GM12878 (cell line): ENCODE data around the gene SCN7A. TPM values are rescaled to one million over a fixed set of nuclear protein-coding genes. Genes with fewer than 3 reads are reported as not detected.
A peak's percentile ranks its signal among the peaks of the same experiment; 100 is the strongest.

ENCODE experiments used
- ATAC-seq: fragments of 200-7000 bp; cut with Tn5 transposase; 3 replicates; pipeline ENCODE4 v1.9.1; 2020; ENCODE audit warnings: mild to moderate bottlenecking, moderate library complexity
- BruUV-seq: library from RNA; stranded (reverse); fragments of 400-500 nt; replicated peaks from 2 replicates; lab custom pipeline; 2021; lab: Mats Ljungman, UMichigan
- CTCF ChIA-PET: fragments of 300-600 bp; sonication (Branson Sonifier 250); formaldehyde crosslinking; extraction: SDS; loops from one replicate; lab custom pipeline; 2021; ENCODE audit warnings: inconsistent platforms; lab: Yijun Ruan, JAX
- POLR2A ChIA-PET: fragments of 350-600 bp; formaldehyde crosslinking; extraction: SDS; loops from one replicate; lab custom pipeline; 2021; ENCODE audit warnings: inconsistent platforms; lab: Charles Lee
- RAD21 ChIA-PET: fragments of 300-600 bp; sonication (Branson Sonifier 250); formaldehyde crosslinking; loops from one replicate; lab custom pipeline; 2023; ENCODE audit warnings: antibody characterized with exemption; ENCODE audit not compliant: unreplicated experiment; lab: Charles Lee
- SMC1A ChIA-PET: fragments of 300-600 bp; sonication (Branson Sonifier 250); formaldehyde crosslinking; loops from one replicate; lab custom pipeline; 2023; ENCODE audit not compliant: unreplicated experiment, uncharacterized antibody; lab: Charles Lee
- DNase-seq: peaks from one replicate; pipeline ENCODE4 v3.0.0-alpha.2; 2011; ENCODE audit warnings: low read depth, low spot score
- FAIRE-seq: peaks from 3 replicates; lab custom pipeline; 2011; peaks lifted over from hg19 to GRCh38; lab: Jason Lieb, UNC
- H2AFZ ChIP-seq: 2 replicates; pipeline ENCODE4 v1.6.0; 2011; ENCODE audit warnings: low read depth, low read length, control low read depth; ENCODE audit not compliant: control insufficient read depth
- H3K27ac ChIP-seq: 2 replicates; pipeline ENCODE4 v1.5.1; 2011; ENCODE audit warnings: control low read depth; ENCODE audit not compliant: control insufficient read depth, insufficient read depth
- H3K27me3 ChIP-seq, 2 experiments: replicated peaks in 1 of 2; 2 replicates each; pipeline versions ENCODE4 v1.6.0 to v1.6.1; 2011; ENCODE audit warnings: low read length in 1 of 2; ENCODE audit not compliant: control insufficient read depth in 2 of 2, insufficient read depth in 2 of 2
- H3K36me3 ChIP-seq, 2 experiments: 2 replicates each; pipeline ENCODE4 v1.5.1; 2011; ENCODE audit warnings: low read length in 1 of 2; ENCODE audit not compliant: control insufficient read depth in 2 of 2, insufficient read depth in 2 of 2
- H3K4me1 ChIP-seq: 2 replicates; pipeline ENCODE4 v1.6.1; 2011; ENCODE audit warnings: mild to moderate bottlenecking, low read length, moderate library complexity, mixed read lengths; ENCODE audit not compliant: control insufficient read depth, insufficient read depth
- H3K4me2 ChIP-seq: 2 replicates; pipeline ENCODE4 v1.6.0; 2011; ENCODE audit warnings: control low read depth; ENCODE audit not compliant: control insufficient read depth, insufficient read depth
- H3K4me3 ChIP-seq: fragments of 200-600 bp; sonication (generic); 2 replicates; pipeline ENCODE4 v1.5.1; 2016
- H3K79me2 ChIP-seq: 2 replicates; pipeline ENCODE4 v1.6.0; 2011; ENCODE audit warnings: low read length; ENCODE audit not compliant: control insufficient read depth, insufficient read depth
- H3K9ac ChIP-seq: 2 replicates; pipeline ENCODE4 v1.8.0; 2011; ENCODE audit warnings: low read length, control low read depth, mixed read lengths; ENCODE audit not compliant: control insufficient read depth, insufficient read depth
- H3K9me3 ChIP-seq: replicated peaks from 3 replicates; pipeline ENCODE4 v1.5.1; 2011; ENCODE audit warnings: mild to moderate bottlenecking, low read length; ENCODE audit not compliant: control insufficient read depth, insufficient read depth
- H4K20me1 ChIP-seq: 2 replicates; pipeline ENCODE4 v1.6.0; 2011; ENCODE audit not compliant: control insufficient read depth, insufficient read depth
- ATF3 ChIP-seq: IDR thresholded peaks from 2 replicates; pipeline ENCODE4 v1.6.1; 2011; ENCODE audit warnings: low read depth, mild to moderate bottlenecking, low read length, moderate library complexity, borderline replicate concordance; ENCODE audit errors: extremely low read depth
- BCL11A ChIP-seq: IDR thresholded peaks from 2 replicates; pipeline ENCODE4 v1.6.1; 2011; ENCODE audit warnings: low read depth, low read length
- CBX3 ChIP-seq: fragments of 200-600 bp; sonication (generic); IDR thresholded peaks from 2 replicates; pipeline ENCODE4 v1.6.1; 2016; ENCODE audit warnings: low read depth, borderline replicate concordance
- E2F4 ChIP-seq: IDR thresholded peaks from 2 replicates; pipeline ENCODE4 v1.6.1; 2012; ENCODE audit warnings: low read depth, low read length, improper control_type of control experiment
- FOXK2 ChIP-seq: fragments of 450-650 bp; IDR thresholded peaks from 2 replicates; pipeline ENCODE4 v1.6.1; 2017; ENCODE audit warnings: mild to moderate bottlenecking, moderate library complexity
- KDM1A ChIP-seq: fragments of 200-600 bp; sonication (generic); IDR thresholded peaks from 2 replicates; pipeline ENCODE4 v1.6.1; 2016; ENCODE audit warnings: borderline replicate concordance
- MEF2A ChIP-seq: IDR thresholded peaks from 2 replicates; pipeline ENCODE4 v1.6.1; 2011; ENCODE audit warnings: low read depth, mild to moderate bottlenecking, low read length, moderate library complexity; ENCODE audit not compliant: insufficient read depth
- MYB ChIP-seq: fragments of 150-350 bp; IDR thresholded peaks from 2 replicates; pipeline ENCODE4 v1.6.1; 2014; ENCODE audit warnings: mild to moderate bottlenecking, low read depth, low read length, borderline replicate concordance
- SMAD1 ChIP-seq: fragments of 450-650 bp; IDR thresholded peaks from 2 replicates; pipeline ENCODE4 v1.6.1; 2018; ENCODE audit warnings: mild to moderate bottlenecking, low read depth; ENCODE audit not compliant: partially characterized antibody
- SPI1 ChIP-seq: IDR thresholded peaks from 2 replicates; pipeline ENCODE4 v1.6.1; 2011; ENCODE audit warnings: low read depth, mild to moderate bottlenecking, low read length, moderate library complexity, borderline replicate concordance; ENCODE audit not compliant: insufficient read depth
- SREBF2 ChIP-seq: IDR thresholded peaks from 2 replicates; pipeline ENCODE4 v1.6.1; 2012; ENCODE audit warnings: mild to moderate bottlenecking, low read length
- SUPT20H ChIP-seq: IDR thresholded peaks from 2 replicates; pipeline ENCODE4 v1.6.1; 2011; ENCODE audit warnings: low read depth, mild to moderate bottlenecking, low read length, moderate library complexity, borderline replicate concordance; ENCODE audit not compliant: control insufficient read depth
- TAF1 ChIP-seq: IDR thresholded peaks from 2 replicates; pipeline ENCODE4 v1.6.1; 2011; ENCODE audit warnings: mild to moderate bottlenecking, low read depth, low read length, borderline replicate concordance
- TCF12 ChIP-seq: IDR thresholded peaks from 2 replicates; pipeline ENCODE4 v1.6.1; 2011; ENCODE audit warnings: low read depth, mild to moderate bottlenecking, low read length
- USF1 ChIP-seq: IDR thresholded peaks from 2 replicates; pipeline ENCODE4 v1.6.1; 2011; ENCODE audit warnings: borderline replicate concordance, low read depth, mild to moderate bottlenecking, moderate library complexity, mixed read lengths, low read length; ENCODE audit not compliant: insufficient read depth; ENCODE audit errors: extremely low read length
- WGBS: methylation state at CpG from one replicate; pipeline ENCODE4 v1.1.6; 2016; ENCODE audit warnings: low lambda C conversion rate; ENCODE audit not compliant: insufficient replicate concordance, insufficient coverage; ENCODE audit errors: missing lambda C conversion rate; 5-methylcytosine and 5-hydroxymethylcytosine counted together
- in situ Hi-C: fragments of 300-500 bp; cut with MboI; formaldehyde crosslinking; loops from 9 replicates; pipeline ENCODE4 v1.14.3; 2018; ENCODE audit warnings: mixed read lengths
- intact Hi-C: fragments of 100-400 bp; cut with micrococcal nuclease; formaldehyde crosslinking; loops from one replicate; pipeline ENCODE4 v1.14.2; 2022; ENCODE audit not compliant: unreplicated experiment
- polyA plus RNA-seq, 11 experiments: library from polyadenylated mRNA; depleted of rRNA in 4 of 11; unstranded in 6 of 11; stranded (reverse) in 5 of 11; fragments of >200 nt; fragmentation: Nextera tagmentation in 4 of 11; fragmentation: Illumina TruSeq in 1 of 11; extraction: Ambion mirVana in 4 of 11; extraction: Trizol in 1 of 11; gene quantifications; 1 replicate in 1 of 11; 2 replicates in 10 of 11; pipeline versions ENCODE4 v1.2.1 to v1.2.3, GENCODE V29; 2011 to 2016; ENCODE audit warnings: inconsistent platforms in 2 of 11, missing spikeins in 2 of 11, low read depth in 1 of 11
- total RNA-seq, 4 experiments: library from RNA; depleted of rRNA in 3 of 4; stranded (reverse); fragments of >200 nt in 3 of 4; fragmentation: Illumina TruSeq in 1 of 4; extraction: Trizol in 1 of 4; gene quantifications; 2 replicates each; pipeline versions ENCODE4 v1.2.1 to v1.2.3, GENCODE V29; 2013 to 2021

Gene SCN7A
- total and polyA plus RNA-seq, 10 of the 15 experiments (the other 5 are each of a cell fraction or from before 2014, with no cell fraction given): 0.05 TPM; not detected in 9

- WGBS: 55% methylated on average over 1 of the region's 1 CpG
- Histone ChIP-seq H3K9me3 (no peaks in the 10 kb centered on the region), H3K4me1 (no peaks in the 10 kb centered on the region), H3K36me3 (no peaks in the 10 kb centered on the region), H3K4me2 (no peak overlapping the region), H3K9ac (no peak overlapping the region), H3K4me3 (no peak overlapping the region), H3K79me2 (no peaks in the 10 kb centered on the region), H3K27ac (no peak overlapping the region), H4K20me1 (no peaks in the 10 kb centered on the region), H2AFZ (no peak overlapping the region), H3K27me3 (no peaks in the 10 kb centered on the region)
- RAD21 ChIA-PET: no interaction called here
- POLR2A ChIA-PET: no interaction called here
- SMC1A ChIA-PET: no interaction called here
- ATAC-seq: no peak
- TF ChIP-seq CBX3 (no peak), SPI1 (peak; percentile 15; the same call in 1 of the 2 replicates)
- in situ Hi-C loops (no loop called here), intact Hi-C loops (no loop called here)
- CTCF ChIA-PET: no interaction called here
- no TSS peak for BruUV-seq
- FAIRE-seq: no peak
- DNase-seq: no peak
These were observed 80.8 kb downstream of the SCN7A start for GRCh38 chr2:166413255-166413654.

GRCh38 chr2:166411473-166412230, 82.4 kb downstream of the SCN7A start:
- no peak for ATAC-seq
- WGBS: 0% methylated on average over 6 of the region's 6 CpGs
- BruUV-seq: no TSS peak
- intact Hi-C loops (no loop called here), in situ Hi-C loops (no loop called here)
- no peak for DNase-seq
- Histone ChIP-seq H3K9ac (no peak overlapping the region), H4K20me1 (no peaks in the 10 kb centered on the region), H3K9me3 (no peaks in the 10 kb centered on the region), H3K4me2 (no peak overlapping the region), H3K36me3 (no peaks in the 10 kb centered on the region), H3K79me2 (no peaks in the 10 kb centered on the region), H3K4me1 (no peaks in the 10 kb centered on the region), H3K27me3 (no peaks in the 10 kb centered on the region), H3K4me3 (no peak overlapping the region), H3K27ac (no peak overlapping the region), H2AFZ (no peak overlapping the region)
- CTCF ChIA-PET: no interaction called here
- no peak for FAIRE-seq
- POLR2A ChIA-PET: no interaction called here
- RAD21 ChIA-PET: no interaction called here
- SMC1A ChIA-PET: no interaction called here
- TF ChIP-seq BCL11A (no peak), SMAD1 (no peak), SUPT20H (no peak), MYB (no peak), USF1 (no peak), TAF1 (no peak), MEF2A (no peak), KDM1A (no peak), TCF12 (no peak), ATF3 (no peak), SREBF2 (no peak), E2F4 (no peak), CBX3 (no peak), FOXK2 (no peak)
